Body of pancreas (tissue), 4 donors: ENCODE data around the gene NELL2. TPM values are rescaled to one million over a fixed set of nuclear protein-coding genes. Genes with fewer than 3 reads are reported as not detected.

ENCODE experiments used
- ATAC-seq: fragments of 150-250 bp; one replicate; pipeline ENCODE4 v1.9.1; 2016
- DNase-seq, 4 donors: peaks; one replicate each; pipeline ENCODE4 v3.0.0-alpha.2; 2019
- H3K27ac ChIP-seq, 4 donors: fragments of 200-600 bp; sonication (generic); 1 replicate in 3 of 4; 2 replicates in 1 of 4; pipeline versions ENCODE4 v1.5.1 to v1.6.1; 2016 to 2019; ENCODE audit warnings: mild to moderate bottlenecking in 1 of 4, mixed read lengths in 1 of 4, moderate library complexity in 1 of 4
- H3K27me3 ChIP-seq, 2 donors: fragments of 200-600 bp; sonication (generic); one replicate each; pipeline ENCODE4 v1.6.0; 2016; ENCODE audit warnings: mild to moderate bottlenecking in 1 of 2
- H3K36me3 ChIP-seq, 2 donors: fragments of 200-600 bp; sonication (generic); replicated peaks in 1 of 2; 2 replicates each; pipeline ENCODE4 v1.5.1; 2016; ENCODE audit warnings: low read depth in 2 of 2; ENCODE audit not compliant: insufficient read depth in 1 of 2
- H3K4me1 ChIP-seq: fragments of 200-600 bp; sonication (generic); one replicate; pipeline ENCODE4 v1.6.0; 2016
- H3K4me3 ChIP-seq, 2 donors: fragments of 200-600 bp; sonication (generic); 1 replicate in 1 of 2; 2 replicates in 1 of 2; pipeline ENCODE4 v1.5.1; 2016 to 2019
- H3K9me3 ChIP-seq, 3 donors: fragments of 200-600 bp; sonication (generic); 1 replicate in 2 of 3; 2 replicates in 1 of 3; pipeline ENCODE4 v1.5.1; 2016
- POLR2A ChIP-seq, 3 donors: fragments of 450-650 bp; IDR thresholded peaks; one replicate each; pipeline ENCODE4 v1.6.1; 2016; ENCODE audit warnings: antibody characterized with exemption in 3 of 3, mild to moderate bottlenecking in 2 of 3
- WGBS, 2 donors: methylation state at CpG; one replicate each; pipeline ENCODE4 v1.1.5; 2017; 5-methylcytosine and 5-hydroxymethylcytosine counted together
- intact Hi-C: fragments of 100-400 bp; cut with DNase I; formaldehyde crosslinking; loops from one replicate; pipeline ENCODE4 v1.15.1; 2023
- total RNA-seq, 2 donors: library from RNA; depleted of rRNA; stranded (reverse); fragments of >200 nt; gene quantifications; one replicate each; pipeline ENCODE4 v1.1.0, GENCODE V29; 2016
- TF ChIP-seq, protein P1 (sequence below), 7 experiments: fragments of 450-650 bp in 4 of 7; fragments of 200-600 bp in 3 of 7; sonication (generic) in 3 of 7; IDR thresholded peaks; one replicate each; pipeline ENCODE4 v1.5.1; 2016 to 2019; ENCODE audit warnings: antibody characterized with exemption in 7 of 7

NELL2 gene
- total RNA-seq, 2 donors from 2014 or later: 3.6 TPM; not detected in 1

- Histone ChIP-seq H3K4me3 (no peak overlapping the region), H3K36me3 (no peaks in the 10 kb centered on the region), H3K9me3 (no peaks in the 10 kb centered on the region), H3K4me1 (no peaks in the 10 kb centered on the region), H3K27me3 (no peaks in the 10 kb centered on the region), H3K27ac (no peak overlapping the region)
- intact Hi-C loops: no loop called here
- 40 to 57% methylated on average over 2 of the region's 2 CpGs for WGBS, 2 donors
- ATAC-seq: no peak
- no peak for DNase-seq
- TF ChIP-seq, protein P1, sequence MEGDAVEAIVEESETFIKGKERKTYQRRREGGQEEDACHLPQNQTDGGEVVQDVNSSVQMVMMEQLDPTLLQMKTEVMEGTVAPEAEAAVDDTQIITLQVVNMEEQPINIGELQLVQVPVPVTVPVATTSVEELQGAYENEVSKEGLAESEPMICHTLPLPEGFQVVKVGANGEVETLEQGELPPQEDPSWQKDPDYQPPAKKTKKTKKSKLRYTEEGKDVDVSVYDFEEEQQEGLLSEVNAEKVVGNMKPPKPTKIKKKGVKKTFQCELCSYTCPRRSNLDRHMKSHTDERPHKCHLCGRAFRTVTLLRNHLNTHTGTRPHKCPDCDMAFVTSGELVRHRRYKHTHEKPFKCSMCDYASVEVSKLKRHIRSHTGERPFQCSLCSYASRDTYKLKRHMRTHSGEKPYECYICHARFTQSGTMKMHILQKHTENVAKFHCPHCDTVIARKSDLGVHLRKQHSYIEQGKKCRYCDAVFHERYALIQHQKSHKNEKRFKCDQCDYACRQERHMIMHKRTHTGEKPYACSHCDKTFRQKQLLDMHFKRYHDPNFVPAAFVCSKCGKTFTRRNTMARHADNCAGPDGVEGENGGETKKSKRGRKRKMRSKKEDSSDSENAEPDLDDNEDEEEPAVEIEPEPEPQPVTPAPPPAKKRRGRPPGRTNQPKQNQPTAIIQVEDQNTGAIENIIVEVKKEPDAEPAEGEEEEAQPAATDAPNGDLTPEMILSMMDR (IDR thresholded peaks at IDR 0.05): no peak
- TF ChIP-seq POLR2A (IDR thresholded peaks at IDR 0.05): no peak
These were observed 226.4 kb downstream of the NELL2 start for GRCh38 chr12:44649693-44650092.

GRCh38 chr12:44647917-44648690, 228.0 kb downstream of the NELL2 start:
- ATAC-seq: no peak
- H3K27ac ChIP-seq: no peak overlapping the region
- H3K9me3 ChIP-seq: no peaks in the 10 kb centered on the region
- intact Hi-C loops: no loop called here
- H3K27me3 ChIP-seq: no peaks in the 10 kb centered on the region
- no peaks in the 10 kb centered on the region for H3K36me3 ChIP-seq
- no peak overlapping the region for H3K4me3 ChIP-seq
- 55 to 64% methylated on average over 5 of the region's 5 CpGs for WGBS, 2 donors
- DNase-seq: no peak
- no peaks in the 10 kb centered on the region for H3K4me1 ChIP-seq
- no peak for TF ChIP-seq POLR2A (IDR thresholded peaks at IDR 0.05)
- TF ChIP-seq, protein P1 (IDR thresholded peaks at IDR 0.05): no peak

GRCh38 chr12:44640427-44641190, 235.5 kb downstream of the NELL2 start:
- no peak overlapping the region for H3K4me3 ChIP-seq
- H3K4me1 ChIP-seq: no peaks in the 10 kb centered on the region
- H3K36me3 ChIP-seq: no peaks in the 10 kb centered on the region
- no peak for DNase-seq
- H3K27me3 ChIP-seq: no peaks in the 10 kb centered on the region
- intact Hi-C loops: no loop called here
- H3K9me3 ChIP-seq: no peaks in the 10 kb centered on the region
- no peak for ATAC-seq
- no peak overlapping the region for H3K27ac ChIP-seq
- no peak for TF ChIP-seq POLR2A (IDR thresholded peaks at IDR 0.05)
- TF ChIP-seq, protein P1 (IDR thresholded peaks at IDR 0.05): no peak
- 58 to 77% methylated on average over 2 of the region's 2 CpGs for WGBS, 2 donors

- TF ChIP-seq POLR2A (IDR thresholded peaks at IDR 0.05): no peak
- TF ChIP-seq, protein P1 (IDR thresholded peaks at IDR 0.05): no peak
- Histone ChIP-seq H3K9me3 (no peaks in the 10 kb centered on the region), H3K27me3 (no peaks in the 10 kb centered on the region), H3K4me3 (no peak overlapping the region), H3K36me3 (no peaks in the 10 kb centered on the region), H3K27ac (no peak overlapping the region), H3K4me1 (no peaks in the 10 kb centered on the region)
- 46 to 57% methylated on average over 4 of the region's 4 CpGs for WGBS, 2 donors
- ATAC-seq (no peak), DNase-seq (no peak)
- intact Hi-C loops: no loop called here
These were observed 238.2 kb downstream of the NELL2 start for GRCh38 chr12:44637875-44638274.
